HFFc6 (cell line): ENCODE measurements around the gene CCDC172. TPM values are rescaled to one million over a fixed set of nuclear protein-coding genes. Genes with fewer than 3 reads are reported as not detected.

Experiments
- DNase-seq: peaks from one replicate; pipeline ENCODE4 v3.0.0-alpha.2; 2018
- H3K27ac Mint-ChIP-seq: 2 replicates; pipeline ENCODE4 v1.8.0; 2020; ENCODE audit warnings: mild to moderate bottlenecking, mixed read lengths
- H3K27me3 Mint-ChIP-seq: 2 replicates; pipeline ENCODE4 v1.8.0; 2021; ENCODE audit warnings: mild to moderate bottlenecking, moderate library complexity, mixed read lengths; ENCODE audit not compliant: insufficient read depth
- H3K36me3 Mint-ChIP-seq: 2 replicates; pipeline ENCODE4 v1.8.0; 2021; ENCODE audit warnings: low read depth, mixed read lengths
- H3K4me1 Mint-ChIP-seq: 2 replicates; pipeline ENCODE4 v1.8.0; 2020; ENCODE audit warnings: low read depth, mixed read lengths
- H3K4me3 Mint-ChIP-seq: 2 replicates; pipeline ENCODE4 v1.8.0; 2020; ENCODE audit warnings: mild to moderate bottlenecking, moderate library complexity, mixed read lengths
- H3K9me3 Mint-ChIP-seq: 2 replicates; pipeline ENCODE4 v1.8.0; 2020; ENCODE audit warnings: mild to moderate bottlenecking, mixed read lengths
- total RNA-seq, 6 experiments: library from RNA; stranded (reverse); fragmentation: NEBNext Ultra II Directional; extraction: Animal tissue kit (Norgen Biotek cat#: 25700); gene quantifications; 2 replicates in 1 of 6; 3 replicates in 5 of 6; pipeline ENCODE4 v1.2.3, GENCODE V29; 2021
- TF ChIP-seq, protein P1 (sequence below): fragments of 200-600 bp; sonication (generic); IDR thresholded peaks from 2 replicates; pipeline ENCODE4 v1.5.0; 2021; ENCODE audit warnings: antibody characterized with exemption, mild to moderate bottlenecking

The CCDC172 gene
- total RNA-seq, 6 experiments from 2014 or later = not detected

DNA sequence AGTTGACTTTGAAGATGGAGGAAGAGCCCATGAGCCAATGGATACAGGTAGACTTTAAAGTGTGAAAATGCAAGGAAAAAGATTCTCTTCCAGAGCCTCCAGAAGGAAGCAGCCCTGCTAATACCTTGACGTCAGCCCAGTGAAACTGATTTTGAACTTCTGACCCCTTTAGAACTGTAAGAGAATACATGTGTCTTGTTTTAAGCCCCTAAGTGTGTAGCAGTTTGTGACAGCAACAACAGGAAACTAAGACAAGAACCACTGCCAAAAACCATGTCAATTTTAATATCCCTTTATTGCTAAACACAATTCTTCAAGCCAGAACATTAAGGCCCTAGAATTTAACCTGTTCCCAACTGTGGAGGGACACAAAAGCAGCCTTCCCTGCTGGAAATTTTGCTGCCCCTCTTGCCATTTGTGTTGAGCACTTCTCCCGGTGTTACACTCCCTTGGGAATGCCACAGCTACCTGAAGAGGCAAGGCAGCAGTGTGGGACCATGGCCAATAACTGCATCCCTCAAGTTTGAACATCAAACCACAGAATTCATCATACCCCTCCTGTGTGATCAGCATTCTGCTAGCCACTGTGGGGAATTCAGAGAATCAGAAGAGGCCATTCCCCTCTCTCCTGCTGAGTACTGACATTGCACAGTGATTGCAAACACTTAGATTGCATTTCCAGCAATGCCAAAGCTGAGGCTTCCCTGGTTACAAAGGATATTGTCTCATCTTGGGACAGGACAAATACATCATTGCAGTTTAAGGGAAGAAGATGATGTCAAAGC lies 12.3 kb upstream of the CCDC172 start:
- no peak overlapping the region for H3K27ac Mint-ChIP-seq
- no peak for DNase-seq
- no peaks in the 10 kb centered on the region for H3K36me3 Mint-ChIP-seq
- no peaks in the 10 kb centered on the region for H3K4me1 Mint-ChIP-seq
- H3K9me3 Mint-ChIP-seq = no peaks in the 10 kb centered on the region
- no peak overlapping the region for H3K4me3 Mint-ChIP-seq
- TF ChIP-seq, protein P1, sequence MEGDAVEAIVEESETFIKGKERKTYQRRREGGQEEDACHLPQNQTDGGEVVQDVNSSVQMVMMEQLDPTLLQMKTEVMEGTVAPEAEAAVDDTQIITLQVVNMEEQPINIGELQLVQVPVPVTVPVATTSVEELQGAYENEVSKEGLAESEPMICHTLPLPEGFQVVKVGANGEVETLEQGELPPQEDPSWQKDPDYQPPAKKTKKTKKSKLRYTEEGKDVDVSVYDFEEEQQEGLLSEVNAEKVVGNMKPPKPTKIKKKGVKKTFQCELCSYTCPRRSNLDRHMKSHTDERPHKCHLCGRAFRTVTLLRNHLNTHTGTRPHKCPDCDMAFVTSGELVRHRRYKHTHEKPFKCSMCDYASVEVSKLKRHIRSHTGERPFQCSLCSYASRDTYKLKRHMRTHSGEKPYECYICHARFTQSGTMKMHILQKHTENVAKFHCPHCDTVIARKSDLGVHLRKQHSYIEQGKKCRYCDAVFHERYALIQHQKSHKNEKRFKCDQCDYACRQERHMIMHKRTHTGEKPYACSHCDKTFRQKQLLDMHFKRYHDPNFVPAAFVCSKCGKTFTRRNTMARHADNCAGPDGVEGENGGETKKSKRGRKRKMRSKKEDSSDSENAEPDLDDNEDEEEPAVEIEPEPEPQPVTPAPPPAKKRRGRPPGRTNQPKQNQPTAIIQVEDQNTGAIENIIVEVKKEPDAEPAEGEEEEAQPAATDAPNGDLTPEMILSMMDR = no peak
- no peaks in the 10 kb centered on the region; the same call in 1 of the 2 replicates for H3K27me3 Mint-ChIP-seq

DNA sequence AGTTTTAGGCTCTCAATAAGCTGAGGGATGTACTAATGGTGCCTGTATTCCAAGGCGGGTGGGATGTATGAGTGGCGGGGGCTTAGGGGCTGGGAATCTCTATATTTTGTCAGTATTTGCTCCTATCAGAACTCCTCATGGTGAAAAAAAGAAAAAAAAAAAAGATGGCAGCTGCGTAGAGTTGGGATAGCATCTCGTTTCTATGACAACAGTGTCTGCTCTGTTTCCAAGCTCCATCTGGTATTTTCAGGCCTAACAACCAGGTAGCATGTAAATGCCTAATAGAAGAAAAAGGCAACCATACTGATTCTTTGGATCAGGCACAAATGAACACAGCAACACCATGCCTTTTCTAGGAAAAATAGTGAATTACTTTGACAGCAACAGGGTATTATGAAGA lies 11.7 kb upstream of the CCDC172 start:
- TF ChIP-seq, protein P1 = no peak
- Mint-ChIP-seq H3K36me3 (no peaks in the 10 kb centered on the region), H3K4me3 (no peak overlapping the region), H3K4me1 (no peaks in the 10 kb centered on the region), H3K27me3 (no peaks in the 10 kb centered on the region; the same call in 1 of the 2 replicates), H3K9me3 (no peaks in the 10 kb centered on the region), H3K27ac (no peak overlapping the region)
- DNase-seq = no peak

DNA sequence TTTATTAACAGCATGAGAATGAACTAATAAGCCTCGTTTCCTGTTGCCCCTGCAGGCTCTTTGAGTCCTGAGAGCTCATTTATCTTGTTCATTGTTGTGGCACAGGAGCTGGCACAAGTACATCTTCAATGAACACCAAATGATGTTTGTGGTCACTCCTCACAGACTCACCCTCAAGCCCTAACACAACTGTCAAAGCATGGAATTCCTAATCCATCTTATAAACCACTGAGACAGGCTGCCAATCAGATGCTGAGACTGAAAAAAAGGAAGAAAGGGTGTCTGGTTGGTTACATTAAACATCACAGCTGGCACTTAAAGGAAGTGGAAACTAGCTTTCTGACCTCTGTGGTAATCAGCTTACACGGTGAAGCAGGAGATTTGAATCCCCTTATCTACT lies 7.7 kb upstream of the CCDC172 start:
- Mint-ChIP-seq H3K4me3 (no peak overlapping the region), H3K36me3 (no peaks in the 10 kb centered on the region), H3K4me1 (no peaks in the 10 kb centered on the region), H3K27me3 (no peaks in the 10 kb centered on the region), H3K27ac (no peak overlapping the region), H3K9me3 (no peaks in the 10 kb centered on the region)
- TF ChIP-seq, protein P1 = no peak
- DNase-seq = no peak

DNA sequence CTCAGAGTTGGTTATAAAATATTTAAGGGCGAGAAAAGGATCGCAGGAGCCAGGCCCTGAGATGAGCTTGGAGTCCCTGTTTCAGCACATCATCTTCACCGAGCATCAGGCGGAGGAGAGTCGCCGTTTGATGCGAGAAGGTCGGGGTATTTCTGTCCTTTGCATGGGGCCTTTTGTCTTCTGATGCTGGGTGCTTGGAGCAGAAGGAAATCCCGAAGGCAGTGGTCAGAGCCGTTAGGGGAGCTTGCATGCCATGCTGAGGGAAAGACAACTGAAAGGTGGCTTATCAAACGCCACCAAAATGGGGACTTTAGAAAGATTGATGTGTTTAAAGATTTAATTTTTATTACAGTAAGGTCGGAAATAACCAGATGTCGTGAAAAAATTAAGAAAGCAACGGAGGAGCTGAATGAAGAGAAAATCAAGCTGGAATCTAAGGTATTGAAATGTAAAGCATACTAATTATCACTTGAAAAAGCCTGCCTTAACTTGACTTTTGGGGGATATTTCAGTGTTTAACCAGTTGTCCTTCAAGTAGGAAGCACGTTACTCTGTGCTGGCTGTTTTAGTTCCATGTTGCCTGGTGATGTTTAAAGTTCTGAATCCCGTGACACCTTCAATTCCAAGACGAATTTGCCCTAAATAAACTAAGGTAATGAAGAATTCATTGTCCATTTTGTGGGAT lies 845 bp downstream of the CCDC172 start:
- no peaks in the 10 kb centered on the region for H3K36me3 Mint-ChIP-seq
- no peaks in the 10 kb centered on the region for H3K9me3 Mint-ChIP-seq
- DNase-seq = no peak
- no peak overlapping the region for H3K4me3 Mint-ChIP-seq
- peaks cover 8% of the 10 kb centered on the region for H3K27me3 Mint-ChIP-seq
- TF ChIP-seq, protein P1 = no peak
- H3K27ac Mint-ChIP-seq = no peak overlapping the region
- no peaks in the 10 kb centered on the region for H3K4me1 Mint-ChIP-seq

DNA sequence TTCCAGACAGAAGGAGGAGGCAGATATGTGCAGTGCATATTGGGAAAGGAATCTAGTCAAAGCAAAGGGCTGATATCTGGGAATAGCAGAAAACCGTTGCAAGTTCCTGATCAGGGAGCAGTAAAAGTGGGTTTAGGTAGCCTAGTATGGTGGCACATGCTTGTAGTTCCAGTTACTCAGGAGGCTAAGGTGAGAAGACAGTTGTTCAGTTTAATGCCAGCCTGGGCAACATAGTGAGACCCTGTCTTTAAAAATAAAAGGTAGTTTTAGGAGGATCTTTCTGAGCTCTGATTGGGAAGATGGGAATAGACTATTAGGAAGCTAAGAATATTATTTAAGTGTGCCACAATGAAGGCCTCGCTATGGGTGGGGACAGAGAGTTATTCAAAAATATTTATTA lies 1.7 kb downstream of the CCDC172 start:
- DNase-seq = no peak
- no peaks in the 10 kb centered on the region for H3K9me3 Mint-ChIP-seq
- H3K27me3 Mint-ChIP-seq = peaks cover 8% of the 10 kb centered on the region
- H3K27ac Mint-ChIP-seq = no peak overlapping the region
- no peaks in the 10 kb centered on the region for H3K36me3 Mint-ChIP-seq
- H3K4me3 Mint-ChIP-seq = no peak overlapping the region
- TF ChIP-seq, protein P1 = no peak
- no peaks in the 10 kb centered on the region for H3K4me1 Mint-ChIP-seq
